GM19467 (cell line): Measurements from ENCODE around the gene NOD1.
A peak's percentile ranks its signal among the peaks of the same experiment; 100 is the strongest.
"Not testable (repeated sequence)": the region's sequence is repeated elsewhere in the genome, so short reads cannot be mapped to it uniquely, and the experiment has no call there.

Source experiments
- ATAC-seq: cut with Tn5 transposase; IDR thresholded peaks from one replicate; pipeline ENCODE4 v1.9.1; 2021; ENCODE audit warnings: mild to moderate bottlenecking, moderate library complexity; ENCODE audit not compliant: unreplicated experiment

NOD1 gene

DNA sequence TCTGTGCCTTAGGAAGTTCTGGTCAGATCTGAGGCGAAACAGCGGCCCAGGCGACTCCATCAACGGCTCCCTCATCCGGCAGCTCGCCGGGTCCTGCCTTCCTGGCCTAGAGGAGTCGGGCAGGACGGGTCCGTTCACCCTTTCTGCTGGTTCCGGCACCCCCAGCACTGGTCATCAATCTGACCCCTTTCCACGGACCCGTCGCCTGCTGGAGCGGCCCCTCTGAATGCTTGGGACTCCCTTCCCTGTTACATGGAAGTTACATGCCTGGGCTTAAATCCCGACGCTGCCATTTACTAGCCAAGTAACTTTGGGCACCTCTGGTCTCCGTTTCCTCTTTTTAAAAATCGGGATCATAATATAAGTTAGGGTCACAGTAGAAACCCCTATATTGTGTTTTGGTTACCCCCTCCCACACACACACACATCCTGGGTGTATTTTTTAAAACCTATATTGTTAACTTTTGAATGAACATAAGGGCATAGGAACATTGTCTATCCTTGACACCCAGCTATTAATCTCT lies 26.7 kb upstream of the NOD1 start:
- ATAC-seq = peak; percentile 10

DNA sequence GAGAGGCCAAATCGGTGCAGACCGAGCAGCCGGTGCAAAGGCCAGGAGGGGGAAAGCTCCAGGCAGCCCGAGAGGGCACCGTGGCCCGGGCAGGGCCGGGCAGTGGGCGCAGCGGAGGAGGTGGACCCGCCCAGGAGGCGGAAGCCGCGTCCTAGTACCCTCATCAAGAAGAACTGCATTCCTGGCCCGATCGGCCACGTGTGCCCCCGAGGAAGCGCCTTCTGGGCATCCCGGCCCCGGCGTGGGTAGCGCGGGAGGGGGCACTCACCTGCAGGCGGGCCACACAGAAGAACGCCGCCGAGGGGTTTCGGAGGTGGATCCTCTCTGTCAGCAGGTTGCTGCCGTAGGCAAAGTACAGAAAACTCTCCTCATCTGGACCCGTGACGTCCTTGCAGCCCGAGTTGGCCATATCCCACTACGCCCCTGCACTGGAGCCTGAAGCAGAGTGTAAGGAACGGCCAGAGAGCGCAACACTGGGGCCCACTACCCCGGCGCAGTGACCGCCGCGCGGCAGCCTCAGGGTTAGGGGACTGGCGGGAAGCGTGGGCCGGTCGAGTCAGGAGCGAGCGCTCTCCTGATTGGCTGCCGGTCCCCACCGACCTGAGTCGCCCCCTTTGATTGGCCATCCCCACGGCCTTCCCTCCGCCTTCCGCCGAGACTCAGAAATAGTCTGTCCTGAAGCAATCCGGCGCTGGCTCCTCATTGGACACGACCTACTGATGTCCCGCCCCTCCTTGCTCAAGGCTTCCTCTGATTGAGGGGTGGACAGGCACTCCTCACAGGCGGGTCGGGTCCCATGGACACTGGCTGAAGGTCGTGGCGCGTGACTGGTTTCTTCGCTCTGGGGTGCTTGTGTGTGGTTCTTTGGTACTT lies 26.0 kb upstream of the NOD1 start, which contains the start of gene GGCT:
TSS of gene GGCT (minus strand) at position 529 of the 873 bp plus-strand sequence. CDS start at position 409, 120 bp downstream.
- peak; percentile 99 for ATAC-seq

DNA sequence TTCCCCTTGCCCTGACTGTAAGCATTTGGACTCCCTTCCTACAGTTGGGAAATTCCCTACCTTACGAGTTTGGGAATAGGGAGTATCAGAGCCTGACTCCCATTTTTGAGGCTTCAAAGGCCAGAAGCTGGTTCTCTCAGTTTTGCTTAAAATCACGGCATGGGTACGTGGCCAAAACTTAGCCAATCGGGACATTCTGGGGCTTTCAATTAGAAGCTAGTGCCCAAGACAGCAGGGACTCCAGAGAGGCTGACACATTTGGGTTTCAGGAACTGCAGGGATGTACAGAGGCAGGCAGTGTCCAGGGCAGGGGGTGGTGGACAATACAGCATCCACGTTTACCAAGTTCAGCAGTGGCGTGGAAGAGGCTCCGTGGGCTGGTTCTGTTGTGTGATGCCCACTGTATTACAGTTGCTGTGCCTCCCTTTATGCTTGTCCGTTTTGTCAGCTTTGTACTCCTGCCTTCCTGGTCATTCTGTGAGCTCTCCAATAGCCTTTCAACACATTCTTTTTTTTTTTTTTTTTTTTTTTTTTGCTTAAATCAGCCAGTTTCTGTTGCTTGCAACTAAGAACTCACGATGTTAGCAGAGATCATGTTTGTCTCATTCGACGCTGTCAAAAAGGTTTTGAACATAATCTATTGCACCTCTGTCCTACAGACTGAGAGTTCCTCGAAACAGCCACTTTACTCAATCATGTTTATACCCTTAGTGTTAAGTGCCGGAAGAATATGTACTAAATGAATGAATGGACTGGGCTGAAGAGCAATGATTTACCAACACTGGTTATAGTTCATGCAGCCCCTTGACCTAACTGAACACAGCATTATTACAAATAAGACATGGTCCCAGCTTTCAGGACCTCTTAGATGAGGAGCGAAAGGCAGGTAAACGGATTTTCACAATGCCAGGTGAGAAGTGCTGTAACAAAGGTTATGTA lies 25.0 kb upstream of the NOD1 start:
- ATAC-seq = no peak

DNA sequence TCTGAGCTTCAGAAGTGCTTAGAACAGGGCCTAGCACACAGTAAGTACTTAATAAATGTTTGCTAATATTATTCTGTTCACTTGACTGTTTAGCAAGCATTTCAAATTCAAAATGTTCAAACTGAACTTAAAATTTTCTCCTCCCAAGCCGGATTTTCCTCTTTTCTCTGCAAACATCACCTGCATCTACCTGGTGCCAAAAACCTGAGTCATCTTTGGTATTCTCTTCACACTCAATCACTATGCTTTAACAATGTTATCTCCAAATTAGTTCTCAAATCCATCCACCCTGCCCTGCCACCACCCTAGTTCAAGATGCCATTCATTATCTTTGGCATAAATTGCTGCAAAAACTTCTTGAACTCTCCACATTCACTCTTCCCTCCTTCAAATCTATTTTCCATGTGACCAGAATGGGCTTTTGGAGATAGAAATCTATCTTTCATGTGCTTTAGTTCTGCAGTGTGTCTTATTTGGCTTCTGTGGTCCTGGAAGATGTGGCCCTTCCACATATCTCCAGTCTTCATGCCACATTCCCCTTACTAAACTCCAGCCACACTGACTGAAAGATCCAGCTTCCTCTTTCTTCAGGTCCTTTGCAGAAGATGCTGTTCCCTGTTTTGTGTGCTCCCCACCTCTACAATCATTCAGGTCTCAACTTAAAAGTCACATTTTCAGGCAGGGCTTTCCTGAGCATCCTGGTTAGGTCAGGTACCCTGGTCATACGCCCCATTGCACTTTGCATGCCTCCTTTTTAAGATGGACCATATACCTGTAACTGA lies 24.1 kb upstream of the NOD1 start:
- no peak for ATAC-seq

DNA sequence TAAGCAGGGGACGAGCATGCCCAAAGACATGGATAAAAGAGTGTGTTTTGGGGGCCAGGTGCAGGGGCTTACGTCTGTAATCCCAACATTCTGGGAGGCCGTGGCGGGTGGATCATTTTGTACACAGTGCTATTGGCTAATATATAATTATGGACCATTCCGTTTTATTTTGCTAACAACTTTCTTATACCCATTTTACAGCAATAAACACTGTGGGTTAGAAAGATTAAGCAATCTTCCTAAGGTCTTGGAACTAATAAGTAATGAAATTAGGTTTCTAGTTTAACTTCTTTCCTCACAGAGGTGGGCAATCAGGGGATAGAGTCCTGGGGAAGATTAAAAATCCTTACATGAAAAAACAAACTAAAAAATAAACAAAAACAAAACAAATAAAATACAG lies 22.7 kb upstream of the NOD1 start:
- no peak for ATAC-seq

DNA sequence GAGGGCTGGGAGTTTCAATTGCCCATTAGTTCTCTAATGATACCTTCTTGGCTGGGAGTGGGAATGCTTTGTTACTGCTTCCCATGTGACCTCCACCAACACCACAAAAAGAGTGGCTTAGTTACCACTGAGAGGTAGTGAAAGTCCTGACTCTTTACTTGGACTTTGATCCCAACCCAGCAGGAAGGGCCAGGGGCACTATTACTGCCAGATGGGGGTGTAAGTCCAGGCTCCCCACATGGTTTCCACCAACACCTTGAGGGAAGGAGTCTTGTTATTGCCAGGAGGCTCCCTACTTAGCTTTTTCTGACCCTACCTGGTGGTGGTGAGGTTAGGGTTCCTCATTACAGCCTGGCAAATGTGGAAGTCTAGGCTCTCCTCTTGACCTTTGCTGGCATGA lies 14.6 kb upstream of the NOD1 start:
- no peak for ATAC-seq

DNA sequence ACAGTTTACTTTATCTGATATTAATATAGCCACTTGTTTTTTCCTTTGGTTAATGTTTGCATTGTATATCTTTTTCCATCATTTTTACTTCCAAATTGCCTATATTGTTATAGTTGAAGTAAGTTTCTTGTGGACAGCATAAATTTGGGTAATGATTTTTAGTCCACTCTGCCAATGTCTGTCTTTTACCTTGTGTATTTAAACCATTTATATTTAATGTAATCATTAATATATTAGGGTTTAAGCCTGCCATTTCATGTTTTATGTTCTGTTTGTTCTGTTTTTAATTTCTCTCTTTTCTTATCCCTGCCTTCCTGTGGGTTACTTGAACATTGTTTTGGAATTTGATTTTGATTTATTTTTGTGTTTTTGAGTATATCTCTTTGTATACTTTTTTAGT lies 12.8 kb upstream of the NOD1 start:
- ATAC-seq = no peak

DNA sequence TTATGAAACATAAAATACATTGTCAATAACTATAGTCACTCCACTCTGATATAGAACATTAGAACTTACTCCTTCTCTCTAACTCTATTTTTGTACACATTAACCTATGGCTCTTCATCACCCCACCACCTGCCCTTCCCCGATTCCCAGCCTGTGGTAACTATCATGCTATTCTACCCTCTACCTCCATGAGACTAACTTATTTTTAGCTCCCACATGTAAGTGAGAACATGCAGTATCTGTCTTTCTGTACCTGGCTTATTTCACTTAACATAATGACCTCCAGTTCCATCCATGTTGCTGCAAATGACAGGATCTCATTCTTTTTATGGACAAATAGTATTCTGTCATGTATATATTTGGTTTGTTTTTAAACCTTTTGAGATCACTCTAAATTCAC lies 8.8 kb upstream of the NOD1 start:
- no peak for ATAC-seq

DNA sequence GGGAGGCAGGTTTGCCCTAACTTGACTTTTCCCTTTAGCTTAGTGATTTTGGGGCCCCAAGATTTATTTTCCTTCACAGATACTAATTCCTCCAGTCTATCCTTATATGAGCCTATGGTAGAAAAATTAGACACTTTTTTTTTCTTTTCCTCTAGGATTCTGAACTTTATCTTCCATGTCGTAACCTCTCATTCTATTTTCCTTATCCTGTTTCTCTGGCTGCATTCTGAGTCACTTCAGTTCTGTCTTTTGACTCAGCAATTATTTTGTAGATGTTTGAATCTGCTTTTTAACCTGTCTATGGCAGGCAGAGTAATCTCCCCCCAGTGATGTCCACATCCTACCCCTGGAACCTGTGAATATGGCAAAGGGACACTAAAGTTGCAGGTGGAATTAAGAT lies 7.1 kb upstream of the NOD1 start:
- no peak for ATAC-seq

DNA sequence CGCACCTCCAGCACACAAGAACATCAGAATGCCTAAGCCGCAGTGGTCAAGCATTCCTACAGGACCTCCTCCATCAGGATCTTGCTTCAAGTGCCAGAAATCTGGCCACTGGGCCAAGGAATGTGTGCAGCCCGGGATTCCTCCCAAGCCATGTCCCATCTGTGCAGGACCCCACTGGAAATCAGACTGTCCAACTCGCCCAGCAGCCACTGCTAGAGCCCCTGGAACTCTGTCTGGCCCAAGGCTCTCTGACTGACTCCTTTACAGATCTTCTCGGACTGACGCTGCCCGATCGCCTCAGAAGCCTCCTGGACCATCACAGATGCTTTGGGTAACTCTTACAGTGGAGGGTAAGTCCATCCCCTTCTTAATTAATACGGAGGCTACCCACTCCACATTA lies 2.8 kb upstream of the NOD1 start:
- ATAC-seq = not testable (repeated sequence)

DNA sequence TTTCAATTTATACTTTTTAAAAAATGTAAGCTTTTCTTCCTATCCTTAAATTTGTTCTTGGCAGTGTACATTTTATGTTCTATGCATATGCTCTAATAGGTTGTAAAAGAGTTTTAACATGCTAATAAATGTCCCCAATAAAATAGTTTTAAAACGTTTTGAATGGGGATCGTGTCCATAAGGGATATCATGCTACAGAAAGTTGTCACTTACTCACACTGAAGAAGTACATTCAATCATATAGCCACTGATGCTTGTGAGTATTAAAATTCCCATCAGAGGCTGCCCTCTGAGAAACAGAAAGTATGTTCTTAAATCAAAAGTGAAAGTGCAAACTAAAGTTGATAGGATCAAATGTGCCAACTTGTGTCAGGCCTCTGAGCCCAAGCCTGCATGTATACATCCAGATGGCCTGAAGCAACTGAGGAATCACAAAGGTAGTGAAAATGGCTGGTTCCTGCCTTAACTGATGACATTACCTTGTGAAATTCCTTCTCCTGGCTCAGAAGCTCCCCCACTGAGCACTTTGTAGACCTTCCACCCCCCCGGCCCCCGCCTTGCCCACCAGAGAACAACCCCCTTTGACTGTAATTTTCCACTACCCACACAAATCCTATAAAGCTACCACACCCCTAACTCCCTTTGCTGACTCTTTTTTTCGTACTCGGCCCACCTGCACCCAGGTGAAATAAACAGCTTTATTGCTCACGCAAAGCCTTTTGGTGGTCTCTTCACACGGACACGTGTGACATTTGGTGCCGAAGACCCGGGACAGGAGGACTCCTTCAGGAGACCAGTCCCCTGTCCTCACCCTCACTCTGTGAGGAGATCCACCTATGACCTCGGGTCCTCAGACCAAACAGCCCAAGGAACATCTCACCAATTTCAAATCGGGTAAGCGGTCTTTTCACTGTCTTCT lies 877 bp upstream of the NOD1 start:
- ATAC-seq = no peak

DNA sequence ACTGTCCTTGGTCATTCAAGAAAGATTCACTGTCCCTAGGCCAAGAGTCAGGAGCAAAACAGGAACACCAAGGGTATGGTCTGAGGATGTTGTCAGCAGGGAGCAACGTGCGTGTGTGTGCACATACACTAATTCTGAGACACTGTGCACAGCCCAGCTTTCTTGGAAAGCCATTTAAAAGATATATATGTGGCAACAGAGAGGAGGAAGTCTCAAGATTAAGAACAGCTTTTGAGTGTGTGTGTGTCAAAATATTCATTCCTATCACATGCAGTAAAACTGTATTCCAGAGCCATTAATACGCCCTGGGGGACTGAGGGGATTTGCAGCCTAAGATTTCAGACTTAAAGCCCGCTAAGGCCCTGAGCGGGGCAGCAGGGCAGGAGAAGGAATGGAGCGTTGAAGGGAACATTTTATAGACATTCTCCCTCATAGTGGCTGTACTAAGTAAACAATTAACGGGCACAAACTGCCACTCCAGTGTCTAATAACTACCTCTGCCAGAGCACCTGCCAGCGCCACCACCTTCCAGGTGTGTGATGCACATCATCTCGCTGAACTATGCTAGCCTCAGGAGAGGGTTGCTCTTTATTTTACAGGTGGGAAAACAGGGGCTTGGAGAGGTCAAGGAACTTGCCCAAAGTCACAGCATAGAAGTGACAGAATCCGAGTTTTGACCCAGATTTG lies 2.0 kb downstream of the NOD1 start:
- ATAC-seq = no peak

DNA sequence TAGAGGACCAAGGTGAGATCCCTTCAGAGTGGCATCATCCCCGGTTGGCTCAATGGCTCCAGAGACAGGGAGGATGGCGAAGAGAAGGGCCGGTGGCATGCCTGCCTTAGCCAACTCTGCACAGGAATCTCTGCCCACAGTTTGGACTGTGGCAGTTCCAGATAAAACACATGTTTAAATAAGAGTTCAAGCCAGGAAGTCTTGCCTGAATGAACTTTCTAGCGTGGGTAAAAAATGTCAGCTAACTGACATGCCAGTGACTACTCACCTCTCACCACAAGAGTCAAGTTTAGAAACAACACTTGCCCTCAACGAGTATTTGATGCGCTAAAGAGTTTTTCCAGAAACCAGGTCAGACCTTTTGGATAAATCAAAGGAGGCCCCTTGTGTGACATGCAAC lies 3.0 kb downstream of the NOD1 start:
- ATAC-seq = no peak

DNA sequence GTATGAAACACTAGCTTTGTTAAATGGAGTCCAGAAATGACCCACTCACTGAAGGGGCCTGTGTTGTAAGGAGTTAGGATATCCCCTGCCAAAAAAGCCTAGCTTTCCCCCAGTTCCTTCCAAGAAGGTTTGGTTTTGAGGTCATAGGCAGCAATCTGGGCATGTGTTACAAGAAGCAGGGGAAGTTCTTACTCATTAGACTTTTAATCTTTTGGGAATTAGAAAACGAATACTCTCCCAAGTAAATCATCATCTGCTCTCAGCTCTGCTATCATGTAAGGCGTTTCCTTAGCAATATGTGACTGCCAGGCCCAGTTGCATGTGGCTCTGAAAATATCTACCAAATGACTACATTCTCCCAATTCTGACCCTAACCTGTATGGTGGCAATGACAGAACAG lies 3.7 kb downstream of the NOD1 start:
- no peak for ATAC-seq

DNA sequence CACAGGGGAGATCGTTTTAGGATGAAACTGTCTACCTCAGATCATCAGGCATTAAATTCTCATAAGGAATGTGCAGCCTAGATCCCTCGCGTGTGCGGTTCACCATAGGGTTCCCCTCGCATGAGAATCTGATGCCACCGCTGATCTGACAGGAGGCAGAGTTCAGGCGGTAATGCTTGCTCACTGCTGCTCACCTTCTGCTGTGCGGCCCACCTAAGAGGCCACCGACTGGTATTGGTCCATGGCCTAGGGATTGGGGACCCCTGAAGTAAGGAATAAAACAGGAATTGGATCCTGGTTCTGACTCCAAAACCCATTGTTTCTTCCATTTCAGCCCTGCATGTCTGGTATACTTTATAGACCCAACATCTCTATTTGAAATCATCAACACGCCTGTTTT lies 4.1 kb downstream of the NOD1 start:
- no peak for ATAC-seq

DNA sequence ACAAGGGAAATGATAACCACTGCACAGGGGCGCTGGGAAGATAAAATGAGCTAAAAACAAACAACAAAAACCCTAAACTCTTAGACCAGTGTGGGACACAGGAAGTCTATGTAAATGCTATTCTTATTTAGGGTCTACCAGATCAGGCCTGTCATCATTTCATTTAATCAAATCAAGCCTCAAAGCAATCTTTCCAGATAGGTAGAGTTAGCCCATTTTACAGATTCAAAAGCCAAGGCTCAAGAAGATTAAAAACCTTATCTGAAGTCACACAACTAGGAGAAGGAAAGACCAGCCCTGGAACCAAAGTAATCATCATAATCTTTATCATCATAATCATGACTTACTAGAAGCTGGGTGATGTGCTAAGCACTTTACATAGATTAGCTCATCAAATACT lies 4.7 kb downstream of the NOD1 start:
- no peak for ATAC-seq

DNA sequence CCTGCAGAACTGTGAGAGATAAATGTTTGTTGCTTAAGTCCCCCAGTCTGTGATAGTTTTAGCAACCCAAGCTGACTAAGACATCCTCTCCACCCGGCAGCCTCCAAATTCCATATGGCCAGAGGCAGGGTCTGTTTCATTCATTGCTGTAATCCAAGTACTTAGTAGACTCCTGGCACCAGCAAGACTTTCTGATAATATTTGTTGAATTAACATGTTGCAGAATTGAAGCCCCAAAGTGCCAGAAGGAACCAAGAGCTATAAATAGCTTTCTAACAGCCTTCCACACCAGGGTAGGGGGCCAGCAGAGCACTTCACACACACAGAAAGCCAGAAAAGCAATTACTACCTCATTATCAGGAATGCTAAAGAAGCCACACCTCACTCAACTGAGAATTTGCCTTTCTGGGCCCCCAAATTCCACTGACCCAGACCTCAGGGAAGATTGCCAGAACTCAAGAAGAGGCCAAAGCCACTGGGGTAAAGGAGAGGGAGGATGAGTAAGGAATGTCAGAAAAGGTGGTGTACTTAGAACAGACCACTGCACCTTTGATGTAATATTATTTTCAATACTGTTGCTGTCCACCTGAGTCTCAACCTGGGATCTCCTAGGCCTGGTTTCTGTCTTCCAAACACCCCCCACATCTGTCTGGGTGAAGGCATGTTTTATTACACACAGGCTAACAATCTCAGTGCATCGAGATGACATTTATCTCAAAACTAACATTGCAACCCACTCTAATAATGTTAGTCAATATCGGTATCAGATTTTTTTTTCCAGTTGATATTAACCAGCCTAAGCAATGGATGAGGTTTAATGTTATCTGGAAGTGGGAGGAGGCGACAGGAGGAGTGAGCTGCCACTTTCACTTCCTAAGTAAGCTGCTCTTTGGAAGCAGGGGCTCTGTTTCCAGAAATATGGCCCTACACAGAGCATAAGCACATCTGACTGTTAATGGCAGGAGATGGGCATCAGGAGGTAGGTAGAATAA lies 5.5 kb downstream of the NOD1 start:
- no peak for ATAC-seq
